Measurements from ENCODE around the gene MRPL1.

GRCh38 chr4:77826275-77826674, 36.4 kb upstream of the MRPL1 start:
- TF ChIP-seq POLR2A (IDR thresholded peaks at IDR 0.05) (no peak), CTCF (IDR thresholded peaks at IDR 0.05 in 8 of 11, conservative IDR thresholded peaks at IDR 0.05 in 3 of 11) (no peak), POLR2AphosphoS5 (IDR thresholded peaks at IDR 0.05) (no peak)
